22Rv1 (cell line): Measurements from ENCODE around the gene ARHGAP23.

Source experiments
- CTCF ChIP-seq: fragments of 450-650 bp; IDR thresholded peaks from 2 replicates; pipeline ENCODE4 v1.5.1; 2017; ENCODE audit warnings: mild to moderate bottlenecking
- ZFX ChIP-seq: fragments of 450-650 bp; IDR thresholded peaks from 2 replicates; pipeline ENCODE4 v1.6.1; 2017; ENCODE audit warnings: antibody characterized with exemption, borderline replicate concordance

- TF ChIP-seq CTCF, result no peak
- TF ChIP-seq ZFX, result no peak
Observed at GRCh38 chr17:38415250-38416194, 12.7 kb upstream of the ARHGAP23 start.
